GM06990 (cell line): ENCODE results near the gene HERC4.

Experiments used
- DNase-seq: peaks from one replicate; pipeline ENCODE4 v3.0.0-alpha.2; 2011; ENCODE audit not compliant: insufficient read length; ENCODE audit errors: extremely low read depth
- H3K27me3 ChIP-seq: replicated peaks from 2 replicates; pipeline ENCODE4 v1.6.0; 2011; ENCODE audit warnings: low read length; ENCODE audit not compliant: control insufficient read depth, insufficient read depth
- H3K36me3 ChIP-seq: 2 replicates; pipeline ENCODE4 v1.5.1; 2011; ENCODE audit warnings: low read length; ENCODE audit not compliant: control insufficient read depth, insufficient read depth
- H3K4me3 ChIP-seq: replicated peaks from 2 replicates; pipeline ENCODE4 v1.5.1; 2011; ENCODE audit warnings: low read depth, mild to moderate bottlenecking, control low read depth, low read length
- CTCF ChIP-seq: IDR thresholded peaks from 2 replicates; pipeline ENCODE4 v1.5.1; 2011; ENCODE audit warnings: low read length, control low read depth, mild to moderate bottlenecking, inconsistent platforms; ENCODE audit not compliant: insufficient read depth, poor library complexity, severe bottlenecking

HERC4 gene

GRCh38 chr10:68074031-68074774 is 880 bp downstream of the HERC4 start:
- no peak for TF ChIP-seq CTCF
- no peak for DNase-seq

GRCh38 chr10:68073631-68074030 is 1.5 kb downstream of the HERC4 start:
- H3K4me3 ChIP-seq: peak overlapping the region; percentile 83
- no peaks in the 10 kb centered on the region for H3K36me3 ChIP-seq
- no peak for TF ChIP-seq CTCF
- H3K27me3 ChIP-seq: no peaks in the 10 kb centered on the region
- DNase-seq: no peak

More at GRCh38 chr10:68074031-68074774, 880 bp downstream of the HERC4 start:
- Histone ChIP-seq H3K36me3 (no peaks in the 10 kb centered on the region), H3K27me3 (no peaks in the 10 kb centered on the region), H3K4me3 (peak overlapping the region; percentile 83)

GRCh38 chr10:68067508-68067907 is 7.6 kb downstream of the HERC4 start:
- no peak for DNase-seq
- TF ChIP-seq CTCF: no peak
- no peaks in the 10 kb centered on the region for H3K27me3 ChIP-seq
- no peak overlapping the region for H3K4me3 ChIP-seq
- H3K36me3 ChIP-seq: no peaks in the 10 kb centered on the region

GRCh38 chr10:68067029-68067428 is 8.1 kb downstream of the HERC4 start:
- no peak for TF ChIP-seq CTCF
- Histone ChIP-seq H3K27me3 (no peaks in the 10 kb centered on the region), H3K4me3 (no peak overlapping the region), H3K36me3 (no peaks in the 10 kb centered on the region)
- no peak for DNase-seq

- Histone ChIP-seq H3K27me3 (no peaks in the 10 kb centered on the region), H3K36me3 (no peaks in the 10 kb centered on the region), H3K4me3 (no peak overlapping the region)
- DNase-seq: no peak
- no peak for TF ChIP-seq CTCF
Observed at GRCh38 chr10:68053553-68053952, 21.5 kb downstream of the HERC4 start.
